Omental fat pad (tissue), 4 donors: ENCODE data around the gene CFP. TPM values are rescaled to one million over a fixed set of nuclear protein-coding genes. Genes with fewer than 3 reads are reported as not detected.

Experiments
- ATAC-seq: fragments of 150-250 bp; one replicate; pipeline ENCODE4 v1.9.1; 2016; ENCODE audit warnings: mild to moderate bottlenecking, moderate library complexity; ENCODE audit not compliant: low FRiP score
- DNase-seq: peaks from one replicate; pipeline ENCODE4 v3.0.0-alpha.2; 2019; ENCODE audit warnings: low spot score
- total RNA-seq, 4 donors: library from RNA; depleted of rRNA; stranded (reverse); fragments of >200 nt; gene quantifications; one replicate each; pipeline ENCODE4 v1.1.0, GENCODE V29; 2016
- TF ChIP-seq, protein P1 (sequence below), 3 donors: fragments of 450-650 bp; IDR thresholded peaks; one replicate each; pipeline ENCODE4 v1.5.1; 2016 to 2017; ENCODE audit warnings: antibody characterized with exemption in 3 of 3, mild to moderate bottlenecking in 3 of 3, moderate library complexity in 2 of 3

The CFP gene
- total RNA-seq, 4 donors from 2014 or later = 7.4 to 53.9 (median 11.2) TPM

DNA sequence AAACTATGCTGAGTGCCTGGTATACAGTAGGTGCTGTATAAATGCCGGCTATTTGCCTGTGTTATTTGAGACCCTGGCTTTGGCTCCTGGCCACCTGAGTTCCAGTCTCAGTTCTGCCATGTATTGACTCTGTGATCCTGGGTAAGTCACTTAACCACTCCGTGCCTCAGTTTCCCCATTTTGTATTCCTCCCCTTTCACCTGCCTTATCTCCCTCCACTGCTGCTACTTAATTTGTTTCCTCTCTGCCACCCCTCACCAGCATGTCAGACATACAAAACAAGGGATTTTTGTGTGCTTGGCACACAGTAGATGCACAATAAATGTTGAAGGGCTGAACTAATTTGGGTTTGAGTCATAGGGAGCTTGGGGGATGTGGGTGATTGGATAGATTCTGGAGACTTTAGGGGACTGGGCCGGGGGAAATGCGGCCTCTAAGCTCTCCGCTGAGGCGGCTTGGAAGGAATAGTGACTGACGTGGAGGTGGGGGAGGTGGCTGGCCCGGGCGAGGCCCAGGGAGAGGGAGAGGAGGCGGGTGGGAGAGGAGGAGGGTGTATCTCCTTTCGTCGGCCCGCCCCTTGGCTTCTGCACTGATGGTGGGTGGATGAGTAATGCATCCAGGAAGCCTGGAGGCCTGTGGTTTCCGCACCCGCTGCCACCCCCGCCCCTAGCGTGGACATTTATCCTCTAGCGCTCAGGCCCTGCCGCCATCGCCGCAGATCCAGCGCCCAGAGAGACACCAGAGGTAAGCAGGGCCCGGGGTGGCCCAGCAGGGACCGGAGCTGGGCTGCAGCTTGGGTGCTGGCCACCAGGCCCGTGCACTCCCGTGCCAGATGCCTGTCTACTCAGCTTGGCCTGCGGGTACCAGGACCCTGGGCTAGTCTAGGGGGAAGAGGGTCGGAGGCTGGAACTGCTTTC lies 47.7 kb downstream of the CFP start, which contains the start of gene TIMP1:
Gene TIMP1 (plus strand): TSS at position 706 of the 917 bp plus-strand sequence. CDS start 980 bp downstream, outside the sequence.
- ATAC-seq (peak; percentile 68), DNase-seq (peak; percentile 71)
- TF ChIP-seq, protein P1, sequence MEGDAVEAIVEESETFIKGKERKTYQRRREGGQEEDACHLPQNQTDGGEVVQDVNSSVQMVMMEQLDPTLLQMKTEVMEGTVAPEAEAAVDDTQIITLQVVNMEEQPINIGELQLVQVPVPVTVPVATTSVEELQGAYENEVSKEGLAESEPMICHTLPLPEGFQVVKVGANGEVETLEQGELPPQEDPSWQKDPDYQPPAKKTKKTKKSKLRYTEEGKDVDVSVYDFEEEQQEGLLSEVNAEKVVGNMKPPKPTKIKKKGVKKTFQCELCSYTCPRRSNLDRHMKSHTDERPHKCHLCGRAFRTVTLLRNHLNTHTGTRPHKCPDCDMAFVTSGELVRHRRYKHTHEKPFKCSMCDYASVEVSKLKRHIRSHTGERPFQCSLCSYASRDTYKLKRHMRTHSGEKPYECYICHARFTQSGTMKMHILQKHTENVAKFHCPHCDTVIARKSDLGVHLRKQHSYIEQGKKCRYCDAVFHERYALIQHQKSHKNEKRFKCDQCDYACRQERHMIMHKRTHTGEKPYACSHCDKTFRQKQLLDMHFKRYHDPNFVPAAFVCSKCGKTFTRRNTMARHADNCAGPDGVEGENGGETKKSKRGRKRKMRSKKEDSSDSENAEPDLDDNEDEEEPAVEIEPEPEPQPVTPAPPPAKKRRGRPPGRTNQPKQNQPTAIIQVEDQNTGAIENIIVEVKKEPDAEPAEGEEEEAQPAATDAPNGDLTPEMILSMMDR (IDR thresholded peaks at IDR 0.05) = no peak

DNA sequence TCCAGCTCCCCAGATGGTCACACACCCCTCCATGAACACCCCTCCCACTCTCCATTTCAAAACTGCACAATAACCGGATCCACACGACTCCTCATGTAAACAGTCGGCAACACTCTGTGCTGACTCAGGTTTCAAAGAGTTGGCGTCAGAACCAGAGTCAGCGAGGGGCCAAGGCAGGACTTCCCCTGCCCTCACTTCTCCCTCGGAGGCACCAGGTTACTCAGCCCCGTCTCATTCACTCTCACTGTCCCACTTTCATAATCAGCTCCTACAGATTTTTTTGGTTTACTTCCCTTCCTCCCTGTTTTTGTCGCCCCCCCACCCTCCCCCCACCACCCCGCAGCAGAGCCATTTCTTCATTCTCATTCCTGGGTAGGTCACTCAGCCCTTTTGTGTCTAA lies 50.2 kb downstream of the CFP start:
- no peak for DNase-seq
- peak; percentile 10 for ATAC-seq
- TF ChIP-seq, protein P1 (IDR thresholded peaks at IDR 0.05) = no peak

DNA sequence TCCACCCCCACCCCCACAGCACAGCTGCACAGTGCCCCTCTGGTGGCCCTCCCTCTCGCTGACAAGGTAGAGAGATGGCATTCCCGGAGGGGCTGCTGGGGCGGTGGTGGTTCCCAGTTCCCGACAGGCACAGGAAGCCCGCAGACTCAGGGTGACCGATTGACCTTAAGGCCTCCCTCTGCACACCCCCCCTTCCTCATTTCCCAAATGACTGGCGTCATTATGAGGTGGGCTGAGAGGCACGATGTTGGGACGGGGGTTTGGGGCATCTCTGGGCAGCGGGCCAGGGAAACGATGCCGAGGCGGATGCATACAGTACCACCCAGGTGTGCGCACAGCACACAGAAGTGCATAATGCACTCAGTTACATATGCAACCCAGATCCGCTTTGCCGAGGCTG lies 51.0 kb downstream of the CFP start:
- TF ChIP-seq, protein P1 (IDR thresholded peaks at IDR 0.05) = no peak
- DNase-seq (no peak), ATAC-seq (no peak)

DNA sequence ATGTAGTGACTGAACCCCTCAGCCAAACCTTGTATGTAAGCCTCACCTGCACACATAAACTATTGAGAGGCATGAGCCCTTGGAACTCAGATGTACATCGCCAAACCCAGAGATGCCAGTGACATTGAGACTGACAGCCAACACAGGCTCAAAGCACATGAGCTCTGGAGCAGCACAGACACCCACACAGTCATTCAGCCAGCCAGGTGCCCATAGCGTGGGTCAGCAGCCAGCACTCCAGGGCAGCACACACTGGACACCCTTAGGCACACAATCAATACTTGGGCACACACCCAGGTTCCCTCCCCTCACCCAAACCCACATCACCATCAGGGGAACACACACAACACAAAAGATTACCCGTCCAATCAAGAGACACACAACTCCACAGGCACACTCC lies 51.8 kb downstream of the CFP start:
- DNase-seq (no peak), ATAC-seq (no peak)
- TF ChIP-seq, protein P1 (IDR thresholded peaks at IDR 0.05) = no peak

DNA sequence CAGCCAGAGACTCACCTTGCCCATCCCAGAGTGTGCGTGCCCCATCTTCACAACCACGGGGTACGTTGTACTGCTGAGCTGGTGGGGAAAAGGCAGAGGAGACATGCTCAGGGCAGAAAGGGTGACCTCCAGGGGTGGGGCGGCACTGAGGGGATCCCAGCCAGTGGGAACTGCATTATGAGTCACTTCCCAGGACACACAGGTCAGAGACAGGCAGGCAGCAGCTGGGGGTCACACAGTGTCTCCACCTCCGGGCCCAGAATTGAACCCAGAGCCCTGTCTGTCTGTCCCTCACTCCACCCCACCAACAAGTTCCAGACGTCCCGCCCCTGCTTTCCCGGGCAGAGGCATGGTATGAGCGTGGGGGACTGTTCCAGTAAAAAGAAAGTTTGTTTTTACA lies 52.3 kb downstream of the CFP start:
- DNase-seq (no peak), ATAC-seq (peak; percentile 18)
- TF ChIP-seq, protein P1 (IDR thresholded peaks at IDR 0.05) = no peak

DNA sequence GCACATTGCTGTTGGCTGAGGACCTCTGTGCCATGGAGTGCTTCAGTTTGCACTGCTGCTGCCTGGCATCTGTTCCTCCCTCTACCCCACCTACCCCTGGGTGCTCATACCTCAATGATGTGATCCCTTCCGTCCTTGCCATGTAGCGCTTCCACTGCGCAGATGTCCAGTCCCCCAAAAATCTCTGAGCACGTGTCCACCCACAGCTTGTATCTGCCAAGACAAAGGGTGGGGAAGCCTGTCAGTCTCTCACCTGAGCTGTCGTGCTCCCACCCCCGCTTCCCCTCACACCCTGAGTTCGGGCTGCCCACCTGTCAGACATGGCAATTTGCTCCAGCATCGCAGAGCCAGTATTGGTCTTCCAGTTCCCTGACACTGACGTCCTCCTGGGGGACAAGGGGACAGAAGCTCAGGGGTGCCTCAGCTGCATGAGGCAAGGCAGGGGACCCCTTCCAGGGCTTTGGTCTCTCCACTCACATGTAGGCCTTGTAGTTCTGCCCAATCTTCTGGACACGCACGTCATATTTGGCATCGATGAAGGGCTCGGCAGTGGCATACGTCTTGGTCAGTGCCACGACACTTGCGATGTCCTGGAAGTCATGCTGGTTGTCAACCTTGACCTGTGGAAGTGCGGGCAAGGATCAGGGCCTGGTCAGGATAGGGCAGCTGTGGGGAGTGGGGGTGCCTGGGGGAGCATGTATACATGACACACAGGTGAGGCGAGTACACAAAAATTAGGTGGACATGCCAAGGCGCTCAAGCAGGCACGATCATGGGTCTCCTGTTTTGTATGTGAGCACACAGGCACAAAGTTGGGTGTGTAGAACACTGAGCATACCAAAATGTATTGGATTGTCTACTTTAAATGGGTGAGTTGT lies 53.5 kb downstream of the CFP start:
- TF ChIP-seq, protein P1 (IDR thresholded peaks at IDR 0.05) = no peak
- DNase-seq (no peak), ATAC-seq (no peak)
